Hematopoietic multipotent progenitor cell treated with erythropoietin and hydrocortisone succinate and interleukin-3 and kit ligand, for 6 days (in vitro differentiated cells): ENCODE data around the gene CLIC2.

Experiments
- DNase-seq: peaks from one replicate; pipeline ENCODE4 v3.0.0-alpha.2; 2015

CLIC2 gene

GRCh38 chrX:155262970-155263754 lies 71.3 kb downstream of the CLIC2 start:
- peak; percentile 23 for DNase-seq

DNA sequence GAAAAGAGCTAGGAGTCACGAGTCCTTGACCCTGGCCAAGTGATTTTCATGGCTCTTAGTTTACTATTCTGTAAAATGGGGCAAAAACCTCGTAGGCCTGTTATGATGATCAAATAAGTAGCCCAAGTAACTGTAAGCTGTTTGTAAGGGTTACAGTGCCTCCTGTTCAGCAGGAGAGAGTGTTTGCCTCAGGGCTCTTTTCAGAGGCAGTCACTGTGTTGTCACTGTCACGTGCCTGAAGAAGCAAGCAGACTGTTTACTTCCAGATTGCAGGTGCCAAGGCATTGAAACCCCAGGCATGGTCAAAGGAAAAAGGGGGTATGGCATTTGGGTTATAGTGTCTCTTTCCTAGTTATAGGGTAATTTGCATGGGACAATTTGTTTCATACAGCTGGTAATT lies 74.7 kb downstream of the CLIC2 start:
- no peak for DNase-seq

- DNase-seq = no peak
These were observed 83.0 kb downstream of the CLIC2 start for GRCh38 chrX:155251391-155251790.

DNA sequence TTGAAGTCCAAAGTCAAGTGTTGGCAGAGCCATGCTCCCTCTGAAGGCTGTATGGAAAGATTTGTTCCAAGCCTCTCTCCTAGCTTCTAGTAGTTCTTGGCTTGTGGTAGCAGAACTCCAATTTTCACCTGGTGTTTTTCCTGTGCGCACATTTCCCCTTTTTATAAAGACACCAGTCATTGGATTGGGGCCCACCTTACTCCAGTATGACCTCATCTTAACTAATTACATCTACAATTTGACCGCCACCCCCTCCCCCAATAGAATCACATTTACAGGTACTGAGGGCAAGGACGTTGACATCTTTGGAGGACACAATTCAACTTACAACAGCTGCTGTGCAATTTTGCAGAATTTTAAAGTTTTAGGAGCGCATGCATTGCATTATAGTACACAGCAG lies 86.9 kb downstream of the CLIC2 start:
- DNase-seq = no peak

DNA sequence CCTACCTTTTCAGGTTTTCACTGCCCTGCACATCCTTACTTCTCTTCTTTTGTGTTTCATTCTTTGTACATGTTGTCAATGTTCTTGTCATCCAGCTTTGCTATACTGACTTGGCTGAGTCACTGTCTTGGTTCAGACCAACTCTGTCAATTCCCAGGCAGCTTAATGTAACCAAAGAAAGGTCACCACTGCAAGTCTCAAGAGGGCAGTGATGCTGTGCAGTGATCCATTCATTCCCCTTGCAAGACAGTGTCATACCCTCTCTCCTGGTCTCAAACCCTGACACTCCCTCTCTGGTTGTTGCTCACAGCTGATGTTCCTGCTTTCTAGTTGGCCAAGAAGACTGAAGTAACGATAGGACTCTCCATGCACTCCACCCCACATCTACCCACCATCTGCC lies 87.7 kb downstream of the CLIC2 start:
- DNase-seq = no peak

- DNase-seq = peak; percentile 28
These were observed 92.1 kb downstream of the CLIC2 start for GRCh38 chrX:155242300-155242699.

DNA sequence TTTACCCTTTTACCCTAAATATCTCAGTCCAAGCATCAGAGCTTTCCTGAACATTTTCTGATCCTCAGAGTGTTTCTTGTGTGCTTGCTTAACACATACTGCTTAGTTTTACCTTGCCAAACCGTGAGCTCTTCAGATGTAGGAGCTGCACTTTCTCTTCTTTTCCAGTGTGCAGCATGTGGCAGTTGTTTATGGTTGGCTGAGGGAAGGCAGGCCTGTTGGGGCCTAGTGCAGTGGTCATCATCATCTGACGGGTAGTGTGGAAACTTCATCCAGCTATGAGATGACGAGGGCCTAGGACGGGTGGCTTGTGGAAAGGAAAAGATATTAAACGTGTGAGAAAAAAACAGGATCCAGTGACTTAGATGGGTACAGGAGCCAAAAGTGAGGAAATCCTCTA lies 96.7 kb downstream of the CLIC2 start:
- no peak for DNase-seq

GRCh38 chrX:155235891-155236290 lies 98.5 kb downstream of the CLIC2 start:
- DNase-seq = no peak

DNA sequence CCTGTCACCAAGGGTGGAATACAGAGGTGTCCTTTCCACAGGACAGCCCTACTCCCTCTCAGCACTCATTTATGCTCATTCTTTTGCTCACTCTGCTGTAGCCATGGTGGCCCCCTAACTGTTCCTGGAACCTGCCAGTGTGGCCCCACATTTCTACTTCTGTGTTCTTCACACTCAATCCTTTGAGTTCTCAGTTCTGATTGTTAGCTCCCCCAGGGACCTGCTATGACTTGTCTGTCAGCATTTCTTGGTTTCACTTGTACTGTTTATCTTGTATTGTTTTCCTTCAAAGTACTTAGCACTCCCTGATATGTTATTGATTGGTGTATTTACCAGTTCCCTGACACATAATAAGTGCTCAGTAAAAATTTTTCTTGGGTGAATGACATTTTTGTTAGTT lies 103.3 kb downstream of the CLIC2 start:
- DNase-seq = no peak
